Stomach (tissue), 4 donors: Measurements from ENCODE around the gene SGMS1.

ENCODE experiments used
- CTCF ChIP-seq, 7 experiments: fragments of 450-650 bp in 4 of 7; fragments of 200-600 bp in 3 of 7; sonication (generic) in 3 of 7; IDR thresholded peaks; one replicate each; pipeline ENCODE4 v1.5.1; 2016 to 2019; ENCODE audit warnings: antibody characterized with exemption in 7 of 7, control low read depth in 2 of 7, mild to moderate bottlenecking in 1 of 7
- EP300 ChIP-seq: sonication (generic); formaldehyde crosslinking; IDR thresholded peaks from one replicate; pipeline ENCODE4 v1.6.1; 2017; ENCODE audit warnings: antibody characterized with exemption
- POLR2A ChIP-seq, 4 donors: fragments of 450-650 bp; IDR thresholded peaks; one replicate each; pipeline ENCODE4 v1.6.1; 2016; ENCODE audit warnings: antibody characterized with exemption in 4 of 4, control low read depth in 2 of 4, mild to moderate bottlenecking in 1 of 4, moderate library complexity in 1 of 4
- POLR2AphosphoS5 ChIP-seq, 3 donors: sonication (generic); formaldehyde crosslinking; IDR thresholded peaks; one replicate each; pipeline ENCODE4 v1.6.1; 2016; ENCODE audit warnings: antibody characterized with exemption in 3 of 3

DNA sequence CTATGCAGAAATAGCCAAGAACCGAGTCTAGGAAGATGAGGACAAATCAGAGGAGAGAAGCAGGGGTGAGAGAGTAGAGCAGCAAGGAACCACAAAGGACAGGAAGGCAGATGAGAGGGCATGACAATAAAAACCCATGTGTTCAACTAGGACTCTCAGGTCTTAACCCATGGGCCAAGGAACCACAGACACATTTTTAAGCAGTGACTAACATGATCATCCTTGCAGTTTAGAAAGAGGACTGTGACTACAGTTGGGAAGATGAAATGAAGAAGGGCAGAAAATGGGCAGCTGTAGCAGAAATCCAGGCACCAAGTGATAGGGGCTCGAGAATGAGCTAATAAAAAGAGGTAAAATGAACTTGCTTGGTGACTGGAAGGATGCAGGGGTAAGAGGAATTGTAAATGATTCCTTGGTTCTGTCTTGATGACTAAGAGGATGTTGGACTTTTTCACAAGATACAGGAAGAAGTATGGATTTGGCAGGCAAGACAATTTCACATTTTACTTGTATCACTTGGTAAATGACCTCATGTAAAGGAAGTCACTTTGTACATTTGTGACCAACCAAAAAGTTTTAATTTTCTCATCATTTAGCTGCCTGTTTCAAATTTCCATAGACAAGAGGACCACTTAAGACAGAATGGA lies 22.8 kb downstream of the SGMS1 start:
- TF ChIP-seq CTCF (IDR thresholded peaks at IDR 0.05) (no peak), POLR2AphosphoS5 (IDR thresholded peaks at IDR 0.05) (no peak), EP300 (no peak), POLR2A (IDR thresholded peaks at IDR 0.05) (no peak)
